HTERT RPE-1 (cell line): Measurements from ENCODE around the gene DIS3L2.
"Not testable (repeated sequence)": the region's sequence is repeated elsewhere in the genome, so short reads cannot be mapped to it uniquely, and the experiment has no call there.

Source experiments
- in situ Hi-C: fragments of 300-500 bp; cut with MboI; formaldehyde crosslinking; loops from 4 replicates; pipeline ENCODE4 v1.14.3; 2020; ENCODE audit warnings: low sequenced_read_pairs

DIS3L2 gene

GRCh38 chr2:232162187-232162586, 200.7 kb downstream of the DIS3L2 start:
- in situ Hi-C loops: no loop called here

- in situ Hi-C loops: no loop called here
Observed at GRCh38 chr2:232170396-232170795, 208.9 kb downstream of the DIS3L2 start.

GRCh38 chr2:232174662-232175061, 213.1 kb downstream of the DIS3L2 start:
- in situ Hi-C loops: no loop called here

GRCh38 chr2:232176587-232176986, 215.1 kb downstream of the DIS3L2 start:
- in situ Hi-C loops: not testable (repeated sequence)

GRCh38 chr2:232183279-232183678, 221.8 kb downstream of the DIS3L2 start:
- in situ Hi-C loops: no loop called here

GRCh38 chr2:232184346-232184745, 222.8 kb downstream of the DIS3L2 start:
- in situ Hi-C loops: no loop called here

GRCh38 chr2:232190796-232191195, 229.3 kb downstream of the DIS3L2 start:
- in situ Hi-C loops: no loop called here

- in situ Hi-C loops: no loop called here
Observed at GRCh38 chr2:232195487-232195886, 234.0 kb downstream of the DIS3L2 start.

- in situ Hi-C loops: no loop called here
Observed at GRCh38 chr2:232196802-232197201, 235.3 kb downstream of the DIS3L2 start.

GRCh38 chr2:232200195-232200594, 238.7 kb downstream of the DIS3L2 start:
- in situ Hi-C loops: no loop called here

GRCh38 chr2:232203166-232203891, 241.8 kb downstream of the DIS3L2 start:
- in situ Hi-C loops: no loop called here

- in situ Hi-C loops: no loop called here
Observed at GRCh38 chr2:232203936-232204335, 242.4 kb downstream of the DIS3L2 start.

- in situ Hi-C loops: no loop called here
Observed at GRCh38 chr2:232204457-232204931, 243.0 kb downstream of the DIS3L2 start.

GRCh38 chr2:232207174-232207573, 245.7 kb downstream of the DIS3L2 start:
- in situ Hi-C loops: no loop called here

- in situ Hi-C loops: no loop called here
Observed at GRCh38 chr2:232210306-232210705, 248.8 kb downstream of the DIS3L2 start.

- in situ Hi-C loops: no loop called here
Observed at GRCh38 chr2:232211743-232212686, 250.5 kb downstream of the DIS3L2 start.

- in situ Hi-C loops: no loop called here
Observed at GRCh38 chr2:232213176-232213575, 251.7 kb downstream of the DIS3L2 start.

GRCh38 chr2:232214053-232214452, 252.5 kb downstream of the DIS3L2 start:
- in situ Hi-C loops: no loop called here

GRCh38 chr2:232216028-232216427, 254.5 kb downstream of the DIS3L2 start:
- in situ Hi-C loops: no loop called here

GRCh38 chr2:232218778-232219495, 257.4 kb downstream of the DIS3L2 start:
- in situ Hi-C loops: no loop called here

GRCh38 chr2:232219496-232219870, 258.0 kb downstream of the DIS3L2 start:
- in situ Hi-C loops: no loop called here
